ENCODE measurements around the gene GOLM1.

GRCh38 chr9:86079421-86079831, 19.9 kb downstream of the GOLM1 start:
- TF ChIP-seq CTCF (IDR thresholded peaks at IDR 0.05; ENCODE audit: low read length) = no peak
- TF ChIP-seq EZH2 (optimal IDR thresholded peaks at IDR 0.05; ENCODE audit: low read depth, low read length) = no peak
- TF ChIP-seq EZH2phosphoT487 (IDR thresholded peaks at IDR 0.05; ENCODE audit: low read length) = no peak

Data from MM.1S (cell line).